ENCODE measurements around the gene IGFBP3.
A peak's percentile ranks its signal among the peaks of the same experiment; 100 is the strongest.
"Not testable (repeated sequence)": the region's sequence is repeated elsewhere in the genome, so short reads cannot be mapped to it uniquely, and the experiment has no call there.

The IGFBP3 gene

GRCh38 chr7:45944058-45944457 lies 23.0 kb upstream of the IGFBP3 start:
- Histone ChIP-seq H3K9me2 (replicated peaks; ENCODE audit: insufficient read depth, low read length) (no peaks in the 10 kb centered on the region), H3K79me2 (ENCODE audit: low read length) (no peaks in the 10 kb centered on the region), H3K4me2 (ENCODE audit: low read depth, low read length) (no peak overlapping the region), H3K4me3 (ENCODE audit: low read length) (no peak overlapping the region), H2AFZ (ENCODE audit: low read length) (no peak overlapping the region), H3K27ac (ENCODE audit: low read length) (no peak overlapping the region), H3K27me3 (replicated peaks; ENCODE audit: insufficient read depth, low read length) (no peaks in the 10 kb centered on the region), H3K9me3 (replicated peaks; ENCODE audit: insufficient read depth, low read length) (no peaks in the 10 kb centered on the region), H3F3A (ENCODE audit: insufficient read depth, low read length) (no peaks in the 10 kb centered on the region), H3K4me1 (ENCODE audit: low read length) (peaks cover 3% of the 10 kb centered on the region; the same call in 1 of the 2 replicates), H3K9ac (ENCODE audit: low read length) (no peak overlapping the region), H4K20me1 (ENCODE audit: insufficient read depth, low read length) (no peaks in the 10 kb centered on the region), H3K36me3 (replicated peaks; ENCODE audit: insufficient read depth, low read length) (no peaks in the 10 kb centered on the region)
- TF ChIP-seq EZH2phosphoT487 (IDR thresholded peaks at IDR 0.05; ENCODE audit: low read length): no peak
- TF ChIP-seq CTCF (IDR thresholded peaks at IDR 0.05; ENCODE audit: low read length): no peak
- TF ChIP-seq EZH2 (optimal IDR thresholded peaks at IDR 0.05; ENCODE audit: low read depth, low read length): no peak
- DNase-seq: no peak

- H3K9ac ChIP-seq (ENCODE audit: low read length): no peak overlapping the region
- H3K4me1 ChIP-seq (ENCODE audit: low read length): peaks cover 8% of the 10 kb centered on the region; the same call in 1 of the 2 replicates
- H3F3A ChIP-seq (ENCODE audit: insufficient read depth, low read length): no peaks in the 10 kb centered on the region
- no peaks in the 10 kb centered on the region for H4K20me1 ChIP-seq (ENCODE audit: insufficient read depth, low read length)
- H3K79me2 ChIP-seq (ENCODE audit: low read length): no peaks in the 10 kb centered on the region
- TF ChIP-seq CTCF (IDR thresholded peaks at IDR 0.05; ENCODE audit: low read length) (no peak), EZH2phosphoT487 (IDR thresholded peaks at IDR 0.05; ENCODE audit: low read length) (no peak), EZH2 (optimal IDR thresholded peaks at IDR 0.05; ENCODE audit: low read depth, low read length) (no peak)
- H2AFZ ChIP-seq (ENCODE audit: low read length): no peak overlapping the region
- H3K27me3 ChIP-seq (replicated peaks; ENCODE audit: insufficient read depth, low read length): no peaks in the 10 kb centered on the region
- no peak overlapping the region for H3K4me2 ChIP-seq (ENCODE audit: low read depth, low read length)
- no peak for DNase-seq
- H3K4me3 ChIP-seq (ENCODE audit: low read length): no peak overlapping the region
- H3K36me3 ChIP-seq (replicated peaks; ENCODE audit: insufficient read depth, low read length): no peaks in the 10 kb centered on the region
- H3K9me2 ChIP-seq (replicated peaks; ENCODE audit: insufficient read depth, low read length): no peaks in the 10 kb centered on the region
- no peak overlapping the region for H3K27ac ChIP-seq (ENCODE audit: low read length)
- no peaks in the 10 kb centered on the region for H3K9me3 ChIP-seq (replicated peaks; ENCODE audit: insufficient read depth, low read length)
Observed at GRCh38 chr7:45940939-45941338, 19.9 kb upstream of the IGFBP3 start.

- not testable (repeated sequence) for H2AFZ ChIP-seq (ENCODE audit: low read length); H3K79me2 ChIP-seq (ENCODE audit: low read length); H3K27me3 ChIP-seq (replicated peaks; ENCODE audit: insufficient read depth, low read length); H3K4me3 ChIP-seq (ENCODE audit: low read length); H3K9me3 ChIP-seq (replicated peaks; ENCODE audit: insufficient read depth, low read length); H3K9me2 ChIP-seq (replicated peaks; ENCODE audit: insufficient read depth, low read length); H3K27ac ChIP-seq (ENCODE audit: low read length); H3F3A ChIP-seq (ENCODE audit: insufficient read depth, low read length); H3K4me2 ChIP-seq (ENCODE audit: low read depth, low read length); H3K9ac ChIP-seq (ENCODE audit: low read length); H3K4me1 ChIP-seq (ENCODE audit: low read length); H3K36me3 ChIP-seq (replicated peaks; ENCODE audit: insufficient read depth, low read length); H4K20me1 ChIP-seq (ENCODE audit: insufficient read depth, low read length); DNase-seq
Observed at GRCh38 chr7:45940237-45940781, 19.2 kb upstream of the IGFBP3 start.

- no peaks in the 10 kb centered on the region for H3K79me2 ChIP-seq (ENCODE audit: low read length)
- no peak for DNase-seq
- H3K9ac ChIP-seq (ENCODE audit: low read length): no peak overlapping the region
- H3K4me1 ChIP-seq (ENCODE audit: low read length): peaks cover 8% of the 10 kb centered on the region; the same call in 1 of the 2 replicates
- TF ChIP-seq CTCF (IDR thresholded peaks at IDR 0.05; ENCODE audit: low read length) (no peak), EZH2phosphoT487 (IDR thresholded peaks at IDR 0.05; ENCODE audit: low read length) (no peak), EZH2 (optimal IDR thresholded peaks at IDR 0.05; ENCODE audit: low read depth, low read length) (no peak)
- H2AFZ ChIP-seq (ENCODE audit: low read length): no peak overlapping the region
- H3K9me3 ChIP-seq (replicated peaks; ENCODE audit: insufficient read depth, low read length): no peaks in the 10 kb centered on the region
- H3K9me2 ChIP-seq (replicated peaks; ENCODE audit: insufficient read depth, low read length): no peaks in the 10 kb centered on the region
- no peaks in the 10 kb centered on the region for H3K36me3 ChIP-seq (replicated peaks; ENCODE audit: insufficient read depth, low read length)
- no peaks in the 10 kb centered on the region for H4K20me1 ChIP-seq (ENCODE audit: insufficient read depth, low read length)
- H3K27me3 ChIP-seq (replicated peaks; ENCODE audit: insufficient read depth, low read length): no peaks in the 10 kb centered on the region
- no peak overlapping the region for H3K4me3 ChIP-seq (ENCODE audit: low read length)
- H3K27ac ChIP-seq (ENCODE audit: low read length): no peak overlapping the region
- no peaks in the 10 kb centered on the region for H3F3A ChIP-seq (ENCODE audit: insufficient read depth, low read length)
- H3K4me2 ChIP-seq (ENCODE audit: low read depth, low read length): peak overlapping the region; percentile 24; the same call in 1 of the 2 replicates
Observed at GRCh38 chr7:45939574-45939973, 18.5 kb upstream of the IGFBP3 start.

Measured in MM.1S (cell line).